ENCODE results near the gene BBOF1. TPM values are rescaled to one million over a fixed set of nuclear protein-coding genes. Genes with fewer than 3 reads are reported as not detected.
"Not testable (repeated sequence)": the region's sequence is repeated elsewhere in the genome, so short reads cannot be mapped to it uniquely, and the experiment has no call there.

BBOF1 gene
- total RNA-seq, 1 donor from 2014 or later = 2.0 TPM

DNA sequence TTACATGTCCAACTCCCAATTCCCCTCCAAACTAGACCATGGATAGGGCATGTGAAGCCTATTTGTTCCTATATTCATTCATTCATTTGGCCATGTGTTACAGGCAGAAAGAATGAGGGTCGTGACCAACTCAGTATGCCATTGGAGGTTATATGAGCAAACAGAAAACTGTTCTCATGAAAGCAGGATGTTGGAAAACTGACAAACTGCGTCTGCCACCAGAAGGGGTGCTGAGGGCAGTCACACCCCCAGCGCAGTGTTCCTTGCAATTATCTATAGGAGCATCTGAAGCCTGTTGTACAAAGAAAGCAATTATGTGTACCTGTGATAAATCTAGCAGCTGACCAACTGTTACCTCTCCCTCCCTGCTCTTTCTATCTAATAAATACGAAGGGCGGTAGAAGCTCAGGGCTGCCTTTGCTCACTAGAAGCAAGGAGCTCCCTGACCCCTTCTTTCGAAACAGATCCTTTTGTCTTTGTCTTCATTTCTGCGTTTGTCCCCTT, 21.2 kb upstream of the BBOF1 start:
- Histone ChIP-seq H3K4me2 (no peak overlapping the region), H3K4me3 (no peak overlapping the region), H3F3A (ENCODE audit: low read depth) (no peaks in the 10 kb centered on the region), H3K4me1 (no peaks in the 10 kb centered on the region), H3K27ac (no peak overlapping the region), H2AFZ (replicated peaks) (no peak overlapping the region), H3K9ac (no peak overlapping the region), H3K27me3 (no peaks in the 10 kb centered on the region), H3K9me3 (ENCODE audit: low read depth) (no peaks in the 10 kb centered on the region), H3K36me3 (no peaks in the 10 kb centered on the region), H3K79me2 (ENCODE audit: low read depth) (no peaks in the 10 kb centered on the region), H4K20me1 (ENCODE audit: low read depth) (no peaks in the 10 kb centered on the region)
- TF ChIP-seq, protein P1, sequence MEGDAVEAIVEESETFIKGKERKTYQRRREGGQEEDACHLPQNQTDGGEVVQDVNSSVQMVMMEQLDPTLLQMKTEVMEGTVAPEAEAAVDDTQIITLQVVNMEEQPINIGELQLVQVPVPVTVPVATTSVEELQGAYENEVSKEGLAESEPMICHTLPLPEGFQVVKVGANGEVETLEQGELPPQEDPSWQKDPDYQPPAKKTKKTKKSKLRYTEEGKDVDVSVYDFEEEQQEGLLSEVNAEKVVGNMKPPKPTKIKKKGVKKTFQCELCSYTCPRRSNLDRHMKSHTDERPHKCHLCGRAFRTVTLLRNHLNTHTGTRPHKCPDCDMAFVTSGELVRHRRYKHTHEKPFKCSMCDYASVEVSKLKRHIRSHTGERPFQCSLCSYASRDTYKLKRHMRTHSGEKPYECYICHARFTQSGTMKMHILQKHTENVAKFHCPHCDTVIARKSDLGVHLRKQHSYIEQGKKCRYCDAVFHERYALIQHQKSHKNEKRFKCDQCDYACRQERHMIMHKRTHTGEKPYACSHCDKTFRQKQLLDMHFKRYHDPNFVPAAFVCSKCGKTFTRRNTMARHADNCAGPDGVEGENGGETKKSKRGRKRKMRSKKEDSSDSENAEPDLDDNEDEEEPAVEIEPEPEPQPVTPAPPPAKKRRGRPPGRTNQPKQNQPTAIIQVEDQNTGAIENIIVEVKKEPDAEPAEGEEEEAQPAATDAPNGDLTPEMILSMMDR (IDR thresholded peaks at IDR 0.05) = no peak
- no peak for TF ChIP-seq EZH2phosphoT487 (IDR thresholded peaks at IDR 0.05)
- TF ChIP-seq EZH2 (IDR thresholded peaks at IDR 0.05) = no peak
- Mint-ChIP-seq H3K4me3 (no peak overlapping the region), H3K27me3 (ENCODE audit: insufficient read depth, low read depth) (no peaks in the 10 kb centered on the region), H3K9me3 (no peaks in the 10 kb centered on the region), H3K36me3 (no peaks in the 10 kb centered on the region), H3K4me1 (no peaks in the 10 kb centered on the region), H3K27ac (no peak overlapping the region)
- no peak for DNase-seq (ENCODE audit: low spot score)

DNA sequence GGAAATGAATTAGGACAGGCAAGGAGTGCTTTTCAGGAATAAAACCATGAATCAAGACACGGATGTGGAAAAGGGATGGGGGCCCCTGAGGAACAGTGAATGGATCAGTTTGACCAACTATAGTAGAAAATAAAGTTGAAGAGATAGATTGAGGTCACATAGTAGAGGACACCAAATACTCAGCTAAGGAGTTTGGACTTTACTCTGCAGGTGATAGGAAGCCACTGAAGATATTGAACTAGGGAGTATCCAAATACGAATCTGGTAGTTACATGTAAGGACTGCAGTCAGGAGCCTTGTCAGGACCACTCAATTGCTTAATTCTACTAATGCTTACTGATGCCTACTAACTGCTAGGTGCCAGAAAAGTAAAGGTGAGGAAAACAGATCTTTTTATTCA, 20.4 kb upstream of the BBOF1 start:
- Histone ChIP-seq H3K9ac (no peak overlapping the region), H3F3A (ENCODE audit: low read depth) (no peaks in the 10 kb centered on the region), H4K20me1 (ENCODE audit: low read depth) (no peaks in the 10 kb centered on the region), H3K4me1 (no peaks in the 10 kb centered on the region), H2AFZ (replicated peaks) (no peak overlapping the region), H3K36me3 (no peaks in the 10 kb centered on the region), H3K79me2 (ENCODE audit: low read depth) (no peaks in the 10 kb centered on the region), H3K4me3 (no peak overlapping the region), H3K27ac (no peak overlapping the region), H3K27me3 (no peaks in the 10 kb centered on the region), H3K9me3 (ENCODE audit: low read depth) (no peaks in the 10 kb centered on the region), H3K4me2 (no peak overlapping the region)
- Mint-ChIP-seq H3K27me3 (ENCODE audit: insufficient read depth, low read depth) (no peaks in the 10 kb centered on the region), H3K27ac (no peak overlapping the region), H3K4me3 (no peak overlapping the region), H3K9me3 (no peaks in the 10 kb centered on the region), H3K36me3 (no peaks in the 10 kb centered on the region), H3K4me1 (no peaks in the 10 kb centered on the region)
- DNase-seq (ENCODE audit: low spot score) = no peak
- TF ChIP-seq EZH2phosphoT487 (IDR thresholded peaks at IDR 0.05) (no peak), EZH2 (IDR thresholded peaks at IDR 0.05) (no peak)
- TF ChIP-seq, protein P1 (IDR thresholded peaks at IDR 0.05) = no peak

DNA sequence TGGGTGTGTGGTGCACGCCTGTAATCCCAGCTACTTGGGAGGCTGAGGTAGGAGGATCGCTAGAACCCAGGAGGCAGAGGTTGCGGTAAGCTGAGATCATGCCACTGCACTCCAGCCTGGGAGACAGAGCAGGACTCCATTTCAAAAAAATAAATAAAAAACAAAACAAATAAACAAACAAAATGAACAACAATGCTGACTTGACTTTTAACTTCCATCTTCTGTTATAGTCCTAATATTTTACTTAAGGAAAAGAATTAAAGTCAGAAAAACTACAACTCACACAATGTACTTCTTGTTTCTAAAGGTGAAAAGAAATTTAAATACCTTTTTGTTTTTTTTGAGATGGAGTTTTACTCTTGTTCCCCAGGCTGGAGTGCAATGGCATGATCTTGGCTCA, 13.5 kb upstream of the BBOF1 start:
- not testable (repeated sequence) for H3K9me3 ChIP-seq (ENCODE audit: low read depth); H3F3A ChIP-seq (ENCODE audit: low read depth); H3K27ac Mint-ChIP-seq; H3K36me3 Mint-ChIP-seq; H3K9me3 Mint-ChIP-seq; H3K9ac ChIP-seq; DNase-seq (ENCODE audit: low spot score); H2AFZ ChIP-seq (replicated peaks); H3K27me3 Mint-ChIP-seq (ENCODE audit: insufficient read depth, low read depth); H3K79me2 ChIP-seq (ENCODE audit: low read depth); H3K27ac ChIP-seq; H3K36me3 ChIP-seq; H3K4me3 Mint-ChIP-seq; H3K4me2 ChIP-seq; H3K4me1 ChIP-seq; H3K4me1 Mint-ChIP-seq; H3K27me3 ChIP-seq; H3K4me3 ChIP-seq; H4K20me1 ChIP-seq (ENCODE audit: low read depth)

DNA sequence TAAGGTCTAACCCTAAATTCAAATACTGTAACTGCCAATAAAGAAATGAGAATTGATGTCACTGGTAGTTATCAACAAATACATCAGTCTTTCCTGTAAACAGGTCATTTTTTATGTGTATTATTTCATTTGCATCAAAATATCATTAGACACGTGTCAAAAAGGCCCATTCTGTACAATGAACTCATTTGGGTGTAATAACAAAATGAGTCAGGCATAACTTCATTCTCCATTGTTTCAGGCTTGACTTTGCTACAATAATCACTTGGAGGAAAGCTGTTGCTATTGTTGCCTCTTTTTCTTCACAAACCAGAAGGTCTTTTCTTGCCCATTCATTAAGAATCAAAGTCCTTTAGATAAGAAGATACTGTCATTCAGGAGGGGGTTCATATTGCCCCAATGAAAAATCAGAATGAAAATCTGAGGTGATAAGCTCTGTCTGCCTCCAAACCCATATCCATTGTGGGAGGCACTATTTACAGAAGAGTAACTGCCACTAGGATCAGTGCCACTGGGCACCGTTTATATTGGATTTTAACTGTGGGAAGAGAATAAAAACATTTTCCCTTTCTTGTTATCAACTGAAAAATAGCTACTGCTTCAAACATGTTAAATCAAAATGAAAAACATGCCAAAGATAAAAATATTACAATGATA, 10.2 kb upstream of the BBOF1 start:
- Mint-ChIP-seq H3K27me3 (ENCODE audit: insufficient read depth, low read depth) (no peaks in the 10 kb centered on the region), H3K4me1 (no peaks in the 10 kb centered on the region), H3K27ac (no peak overlapping the region), H3K36me3 (peaks cover 6% of the 10 kb centered on the region), H3K9me3 (no peaks in the 10 kb centered on the region), H3K4me3 (no peak overlapping the region)
- no peaks in the 10 kb centered on the region for H3K4me1 ChIP-seq
- H3K36me3 ChIP-seq = peaks cover 4% of the 10 kb centered on the region
- H3K4me2 ChIP-seq = no peak overlapping the region
- no peaks in the 10 kb centered on the region for H4K20me1 ChIP-seq (ENCODE audit: low read depth)
- H3K9me3 ChIP-seq (ENCODE audit: low read depth) = no peaks in the 10 kb centered on the region
- no peaks in the 10 kb centered on the region for H3F3A ChIP-seq (ENCODE audit: low read depth)
- no peak overlapping the region for H3K27ac ChIP-seq
- H3K9ac ChIP-seq = no peak overlapping the region
- TF ChIP-seq EZH2phosphoT487 (IDR thresholded peaks at IDR 0.05) = no peak
- TF ChIP-seq EZH2 (IDR thresholded peaks at IDR 0.05) = no peak
- TF ChIP-seq, protein P1 (IDR thresholded peaks at IDR 0.05) = no peak
- H3K27me3 ChIP-seq = no peaks in the 10 kb centered on the region
- H2AFZ ChIP-seq (replicated peaks) = no peak overlapping the region
- no peak for DNase-seq (ENCODE audit: low spot score)
- no peak overlapping the region for H3K4me3 ChIP-seq
- H3K79me2 ChIP-seq (ENCODE audit: low read depth) = no peaks in the 10 kb centered on the region

Data from neural progenitor cell (in vitro differentiated cells).